GM12878 (cell line): Measurements from ENCODE around the gene ZBTB42. TPM values are rescaled to one million over a fixed set of nuclear protein-coding genes. Genes with fewer than 3 reads are reported as not detected.

Source experiments
- ATAC-seq: fragments of 200-7000 bp; cut with Tn5 transposase; 3 replicates; pipeline ENCODE4 v1.9.1; 2020; ENCODE audit warnings: mild to moderate bottlenecking, moderate library complexity
- BruUV-seq: library from RNA; stranded (reverse); fragments of 400-500 nt; replicated peaks from 2 replicates; lab custom pipeline; 2021; lab: Mats Ljungman, UMichigan
- CTCF ChIA-PET: fragments of 300-600 bp; sonication (Branson Sonifier 250); formaldehyde crosslinking; extraction: SDS; loops from one replicate; lab custom pipeline; 2021; ENCODE audit warnings: inconsistent platforms; lab: Yijun Ruan, JAX
- POLR2A ChIA-PET: fragments of 350-600 bp; formaldehyde crosslinking; extraction: SDS; loops from one replicate; lab custom pipeline; 2021; ENCODE audit warnings: inconsistent platforms; lab: Charles Lee
- RAD21 ChIA-PET: fragments of 300-600 bp; sonication (Branson Sonifier 250); formaldehyde crosslinking; loops from one replicate; lab custom pipeline; 2023; ENCODE audit warnings: antibody characterized with exemption; ENCODE audit not compliant: unreplicated experiment; lab: Charles Lee
- SMC1A ChIA-PET: fragments of 300-600 bp; sonication (Branson Sonifier 250); formaldehyde crosslinking; loops from one replicate; lab custom pipeline; 2023; ENCODE audit not compliant: unreplicated experiment, uncharacterized antibody; lab: Charles Lee
- DNase-seq: peaks from one replicate; pipeline ENCODE4 v3.0.0-alpha.2; 2011; ENCODE audit warnings: low read depth, low spot score
- FAIRE-seq: peaks from 3 replicates; lab custom pipeline; 2011; peaks lifted over from hg19 to GRCh38; lab: Jason Lieb, UNC
- H2AFZ ChIP-seq: 2 replicates; pipeline ENCODE4 v1.6.0; 2011; ENCODE audit warnings: low read depth, low read length, control low read depth; ENCODE audit not compliant: control insufficient read depth
- H3K27ac ChIP-seq: 2 replicates; pipeline ENCODE4 v1.5.1; 2011; ENCODE audit warnings: control low read depth; ENCODE audit not compliant: control insufficient read depth, insufficient read depth
- H3K27me3 ChIP-seq, 2 experiments: replicated peaks in 1 of 2; 2 replicates each; pipeline versions ENCODE4 v1.6.0 to v1.6.1; 2011; ENCODE audit warnings: low read length in 1 of 2; ENCODE audit not compliant: control insufficient read depth in 2 of 2, insufficient read depth in 2 of 2
- H3K36me3 ChIP-seq, 2 experiments: 2 replicates each; pipeline ENCODE4 v1.5.1; 2011; ENCODE audit warnings: low read length in 1 of 2; ENCODE audit not compliant: control insufficient read depth in 2 of 2, insufficient read depth in 2 of 2
- H3K4me1 ChIP-seq: 2 replicates; pipeline ENCODE4 v1.6.1; 2011; ENCODE audit warnings: mild to moderate bottlenecking, low read length, moderate library complexity, mixed read lengths; ENCODE audit not compliant: control insufficient read depth, insufficient read depth
- H3K4me2 ChIP-seq: 2 replicates; pipeline ENCODE4 v1.6.0; 2011; ENCODE audit warnings: control low read depth; ENCODE audit not compliant: control insufficient read depth, insufficient read depth
- H3K4me3 ChIP-seq: fragments of 200-600 bp; sonication (generic); 2 replicates; pipeline ENCODE4 v1.5.1; 2016
- H3K79me2 ChIP-seq: 2 replicates; pipeline ENCODE4 v1.6.0; 2011; ENCODE audit warnings: low read length; ENCODE audit not compliant: control insufficient read depth, insufficient read depth
- H3K9ac ChIP-seq: 2 replicates; pipeline ENCODE4 v1.8.0; 2011; ENCODE audit warnings: low read length, control low read depth, mixed read lengths; ENCODE audit not compliant: control insufficient read depth, insufficient read depth
- H3K9me3 ChIP-seq: replicated peaks from 3 replicates; pipeline ENCODE4 v1.5.1; 2011; ENCODE audit warnings: mild to moderate bottlenecking, low read length; ENCODE audit not compliant: control insufficient read depth, insufficient read depth
- H4K20me1 ChIP-seq: 2 replicates; pipeline ENCODE4 v1.6.0; 2011; ENCODE audit not compliant: control insufficient read depth, insufficient read depth
- BCLAF1 ChIP-seq: fragments of 450-650 bp; IDR thresholded peaks from 2 replicates; pipeline ENCODE4 v1.6.1; 2017; ENCODE audit warnings: antibody characterized with exemption, mild to moderate bottlenecking, moderate library complexity
- EGR1 ChIP-seq, 2 experiments: IDR thresholded peaks; 1 replicate in 1 of 2; 2 replicates in 1 of 2; pipeline ENCODE4 v1.6.1; 2011 to 2012; ENCODE audit warnings: low read depth in 2 of 2, low read length in 2 of 2, borderline replicate concordance in 1 of 2, mild to moderate bottlenecking in 1 of 2, moderate library complexity in 1 of 2
- HDAC6 ChIP-seq: fragments of 200-600 bp; sonication (generic); IDR thresholded peaks from one replicate; pipeline ENCODE4 v1.8.0; 2017; ENCODE audit warnings: antibody characterized with exemption; ENCODE audit not compliant: unreplicated experiment
- KDM1A ChIP-seq: fragments of 200-600 bp; sonication (generic); IDR thresholded peaks from 2 replicates; pipeline ENCODE4 v1.6.1; 2016; ENCODE audit warnings: borderline replicate concordance
- LARP7 ChIP-seq: fragments of 450-650 bp; IDR thresholded peaks from 2 replicates; pipeline ENCODE4 v1.6.1; 2017; ENCODE audit warnings: mild to moderate bottlenecking
- NBN ChIP-seq: fragments of 450-650 bp; IDR thresholded peaks from 2 replicates; pipeline ENCODE4 v1.6.1; 2016
- TBL1XR1 ChIP-seq: IDR thresholded peaks from 2 replicates; pipeline ENCODE4 v1.6.1; 2012; ENCODE audit warnings: low read depth, low read length, improper control_type of control experiment
- ZNF217 ChIP-seq: fragments of 450-650 bp; IDR thresholded peaks from 2 replicates; pipeline ENCODE4 v1.6.1; 2017; ENCODE audit warnings: antibody characterized with exemption, mild to moderate bottlenecking
- WGBS: methylation state at CpG from one replicate; pipeline ENCODE4 v1.1.6; 2016; ENCODE audit warnings: low lambda C conversion rate; ENCODE audit not compliant: insufficient replicate concordance, insufficient coverage; ENCODE audit errors: missing lambda C conversion rate; 5-methylcytosine and 5-hydroxymethylcytosine counted together
- in situ Hi-C: fragments of 300-500 bp; cut with MboI; formaldehyde crosslinking; loops from 9 replicates; pipeline ENCODE4 v1.14.3; 2018; ENCODE audit warnings: mixed read lengths
- intact Hi-C: fragments of 100-400 bp; cut with micrococcal nuclease; formaldehyde crosslinking; loops from one replicate; pipeline ENCODE4 v1.14.2; 2022; ENCODE audit not compliant: unreplicated experiment
- polyA plus RNA-seq, 11 experiments: library from polyadenylated mRNA; depleted of rRNA in 4 of 11; unstranded in 6 of 11; stranded (reverse) in 5 of 11; fragments of >200 nt; fragmentation: Nextera tagmentation in 4 of 11; fragmentation: Illumina TruSeq in 1 of 11; extraction: Ambion mirVana in 4 of 11; extraction: Trizol in 1 of 11; gene quantifications; 1 replicate in 1 of 11; 2 replicates in 10 of 11; pipeline versions ENCODE4 v1.2.1 to v1.2.3, GENCODE V29; 2011 to 2016; ENCODE audit warnings: inconsistent platforms in 2 of 11, missing spikeins in 2 of 11, low read depth in 1 of 11
- total RNA-seq, 4 experiments: library from RNA; depleted of rRNA in 3 of 4; stranded (reverse); fragments of >200 nt in 3 of 4; fragmentation: Illumina TruSeq in 1 of 4; extraction: Trizol in 1 of 4; gene quantifications; 2 replicates each; pipeline versions ENCODE4 v1.2.1 to v1.2.3, GENCODE V29; 2013 to 2021

Gene ZBTB42
- total and polyA plus RNA-seq, 10 of the 15 experiments (the other 5 are each of a cell fraction or from before 2014, with no cell fraction given) = 0.05 to 1.2 (median 0.37) TPM; not detected in 2

GRCh38 chr14:104766256-104766862, 34.5 kb upstream of the ZBTB42 start:
- ATAC-seq (no peak), FAIRE-seq (no peak), DNase-seq (no peak)
- Histone ChIP-seq H3K9me3 (no peaks in the 10 kb centered on the region; the same call in 2 of the 3 replicates), H3K9ac (no peak overlapping the region), H3K27ac (no peak overlapping the region), H3K36me3 (peaks cover 0 to 3% of the 10 kb centered on the region in 2 experiments; a peak in 3 of 4 replicates), H2AFZ (no peak overlapping the region), H3K4me2 (no peak overlapping the region), H4K20me1 (no peaks in the 10 kb centered on the region), H3K79me2 (no peaks in the 10 kb centered on the region), H3K4me1 (no peaks in the 10 kb centered on the region; the same call in 1 of the 2 replicates), H3K27me3 (no peaks in the 10 kb centered on the region), H3K4me3 (no peak overlapping the region)
- ChIA-PET SMC1A (interaction anchor here (0.8 to 2.0 kb wide), 2 partner anchors 14 to 141 kb away, joined by 3 to 5 read pairs; partner anchors contain the start of gene SIVA1), CTCF (interaction anchor here (0.9 to 3.0 kb wide), 6 partner anchors 14 to 278 kb away, joined by 3 to 48 read pairs (median 4); no protein-coding TSS in a partner anchor), RAD21 (interaction anchor here (0.9 to 1.0 kb wide), 2 partner anchors 59 to 60 kb away, joined by 4 read pairs; no protein-coding TSS in a partner anchor), POLR2A (no interaction called here)
- intact Hi-C loops (no loop called here), in situ Hi-C loops (loop anchor here (5.0 kb wide), 1 partner anchor 56 kb away; no protein-coding TSS in a partner anchor)
- BruUV-seq = no TSS peak
- 88% methylated on average over 4 of the region's 4 CpGs for WGBS
- TF ChIP-seq TBL1XR1 (no peak), KDM1A (no peak), HDAC6 (no peak), EGR1 (IDR thresholded peaks at IDR 0.05; ENCODE audit: borderline replicate concordance in 1 of 2, low read depth in 2 of 2, low read length in 2 of 2) (no peak), BCLAF1 (no peak), NBN (no peak), LARP7 (no peak), ZNF217 (no peak)
